GM19372 (cell line): ENCODE data around the gene POU2F2.

Source experiments
- ATAC-seq: cut with Tn5 transposase; IDR thresholded peaks from one replicate; pipeline ENCODE4 v1.9.1; 2021; ENCODE audit warnings: mild to moderate bottlenecking, low read depth, moderate library complexity; ENCODE audit not compliant: unreplicated experiment

Gene POU2F2

GRCh38 chr19:42132030-42132628, at the start of gene POU2F2:
Gene POU2F2, minus strand, starts transcription at chr19:42132446. Its CDS starts 35 bp downstream, at chr19:42132411.
- ATAC-seq: peak; percentile 40

GRCh38 chr19:42178791-42179674, 46.8 kb upstream of the POU2F2 start:
- ATAC-seq: no peak

GRCh38 chr19:42177686-42178019, 45.4 kb upstream of the POU2F2 start:
- ATAC-seq: no peak

- no peak for ATAC-seq
Measured at GRCh38 chr19:42176990-42177685, 44.9 kb upstream of the POU2F2 start.

GRCh38 chr19:42176649-42176989, 44.4 kb upstream of the POU2F2 start:
- no peak for ATAC-seq

- ATAC-seq: no peak
Measured at GRCh38 chr19:42175952-42176648, 43.9 kb upstream of the POU2F2 start.

- no peak for ATAC-seq
Measured at GRCh38 chr19:42174958-42175734, 42.9 kb upstream of the POU2F2 start.

- no peak for ATAC-seq
Measured at GRCh38 chr19:42174188-42174587, 41.9 kb upstream of the POU2F2 start.

GRCh38 chr19:42173695-42174094, 41.4 kb upstream of the POU2F2 start:
- ATAC-seq: no peak

- ATAC-seq: no peak
Measured at GRCh38 chr19:42172261-42172660, 40.0 kb upstream of the POU2F2 start.

- no peak for ATAC-seq
Measured at GRCh38 chr19:42170715-42171114, 38.5 kb upstream of the POU2F2 start.

GRCh38 chr19:42169486-42170413, 37.5 kb upstream of the POU2F2 start:
- ATAC-seq: no peak

- ATAC-seq: no peak
Measured at GRCh38 chr19:42168206-42168605, 36.0 kb upstream of the POU2F2 start.

GRCh38 chr19:42166316-42166715, 34.1 kb upstream of the POU2F2 start:
- no peak for ATAC-seq

GRCh38 chr19:42165146-42165545, 32.9 kb upstream of the POU2F2 start:
- no peak for ATAC-seq

- no peak for ATAC-seq
Measured at GRCh38 chr19:42161616-42162263, 29.5 kb upstream of the POU2F2 start.

GRCh38 chr19:42159942-42160341, 27.7 kb upstream of the POU2F2 start:
- no peak for ATAC-seq

GRCh38 chr19:42158926-42159325, 26.7 kb upstream of the POU2F2 start:
- ATAC-seq: no peak

- no peak for ATAC-seq
Measured at GRCh38 chr19:42156571-42156970, 24.3 kb upstream of the POU2F2 start.
